Mucosa of rectum (tissue), 2 donors: ENCODE data around the gene HCRTR1.

Source experiments
- H3K27ac ChIP-seq, 2 donors: one replicate each; pipeline ENCODE4 v1.7.0; 2013; ENCODE audit warnings: inconsistent platforms in 2 of 2, low read depth in 2 of 2, low read length in 2 of 2
- H3K27me3 ChIP-seq, 2 donors: one replicate each; pipeline ENCODE4 v1.7.0; 2013; ENCODE audit warnings: low read length in 2 of 2; ENCODE audit not compliant: control insufficient read depth in 2 of 2, insufficient read depth in 2 of 2
- H3K36me3 ChIP-seq, 2 donors: one replicate each; pipeline ENCODE4 v1.7.0; 2013; ENCODE audit warnings: low read length in 2 of 2; ENCODE audit not compliant: control insufficient read depth in 2 of 2, insufficient read depth in 2 of 2
- H3K4me1 ChIP-seq, 2 donors: one replicate each; pipeline ENCODE4 v1.7.0; 2013; ENCODE audit warnings: low read length in 2 of 2, mild to moderate bottlenecking in 1 of 2; ENCODE audit not compliant: control insufficient read depth in 2 of 2, insufficient read depth in 2 of 2
- H3K4me3 ChIP-seq, 2 donors: one replicate each; pipeline ENCODE4 v1.7.0; 2013; ENCODE audit warnings: low read length in 2 of 2
- H3K9ac ChIP-seq, 2 donors: one replicate each; pipeline ENCODE4 v1.7.0; 2013; ENCODE audit warnings: low read length in 2 of 2, low read depth in 1 of 2, mild to moderate bottlenecking in 1 of 2
- H3K9me3 ChIP-seq, 2 donors: one replicate each; pipeline ENCODE4 v1.7.0; 2013; ENCODE audit warnings: low read length in 2 of 2; ENCODE audit not compliant: control insufficient read depth in 2 of 2
- donor health status: healthy.
- donor health status: Normal muscosa, but diverticular disease.

HCRTR1 gene

GRCh38 chr1:31648641-31649357, 31.3 kb downstream of the HCRTR1 start:
- Histone ChIP-seq H3K27me3 (no peaks in the 10 kb centered on the region), H3K36me3 (no peaks in the 10 kb centered on the region), H3K27ac (no peak overlapping the region), H3K9me3 (no peaks in the 10 kb centered on the region), H3K4me1 (peaks cover 8% of the 10 kb centered on the region in 2 donors), H3K4me3 (no peak overlapping the region), H3K9ac (no peak overlapping the region)

DNA sequence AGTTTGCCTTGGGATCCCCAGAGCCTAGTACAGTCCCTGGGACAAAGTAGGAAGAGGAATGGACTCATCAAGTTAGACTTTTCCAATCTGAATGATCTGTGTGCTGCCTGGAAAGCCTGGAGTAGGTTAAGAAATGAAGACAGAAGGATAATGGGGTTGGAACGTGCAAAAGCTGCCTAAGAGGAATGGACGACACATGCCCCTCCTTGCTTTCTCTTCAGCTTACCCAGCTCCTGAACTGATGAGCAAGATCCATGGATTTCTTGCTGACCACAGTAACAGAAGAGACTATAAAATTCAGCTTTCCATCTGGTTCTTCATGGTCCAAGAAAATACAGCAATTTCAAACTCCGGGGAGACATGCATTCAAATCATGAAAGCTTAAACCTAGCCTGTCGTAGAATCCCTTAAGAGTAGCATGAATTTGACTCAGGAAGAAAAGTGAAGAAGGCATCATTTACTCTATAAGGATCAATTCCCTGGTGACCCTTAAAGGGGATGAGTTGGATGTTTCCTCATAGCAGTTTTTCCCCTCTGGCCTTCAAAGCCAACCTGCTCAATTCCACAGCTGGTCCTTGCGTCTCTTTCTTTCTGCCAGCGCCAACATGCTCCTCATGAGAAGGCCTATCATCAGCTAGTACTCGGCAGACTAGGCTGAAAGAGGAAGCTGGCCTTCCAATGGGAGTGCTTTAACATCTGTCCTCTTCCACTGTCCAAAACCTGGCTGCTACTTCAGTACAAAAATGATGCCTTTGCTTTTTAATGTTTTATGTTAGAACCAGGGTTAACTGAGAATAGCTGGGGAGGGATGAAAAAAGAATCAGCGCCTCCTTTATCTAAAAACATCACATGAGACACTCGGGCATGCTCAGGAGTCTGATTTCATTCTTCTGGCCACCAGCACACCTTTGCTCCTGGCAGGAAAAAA, 32.9 kb downstream of the HCRTR1 start:
- Histone ChIP-seq H3K4me1 (peaks cover 1% of the 10 kb centered on the region in 2 donors), H3K9me3 (no peaks in the 10 kb centered on the region), H3K36me3 (no peaks in the 10 kb centered on the region), H3K4me3 (no peak overlapping the region), H3K27me3 (no peaks in the 10 kb centered on the region), H3K9ac (no peak overlapping the region), H3K27ac (no peak overlapping the region)

DNA sequence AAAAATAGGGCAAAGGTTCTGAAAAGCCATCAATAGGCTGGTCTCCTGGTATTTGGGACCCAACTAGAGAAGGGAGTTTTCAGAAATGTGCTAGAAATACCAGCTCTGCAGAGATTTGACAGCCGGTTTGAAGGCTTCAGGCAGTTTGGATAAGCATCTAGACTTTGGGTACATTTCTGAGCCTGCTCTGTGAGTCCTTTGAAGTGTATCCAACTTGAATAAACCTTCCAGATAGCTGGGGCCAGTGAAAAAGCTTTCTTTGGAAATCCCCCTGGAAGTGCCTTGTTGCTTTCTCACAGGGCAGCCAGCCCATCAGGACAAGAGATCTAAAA, 33.6 kb downstream of the HCRTR1 start:
- no peaks in the 10 kb centered on the region for H3K4me1 ChIP-seq
- H3K9ac ChIP-seq, result no peak overlapping the region
- no peak overlapping the region for H3K27ac ChIP-seq
- H3K27me3 ChIP-seq, result no peaks in the 10 kb centered on the region
- H3K9me3 ChIP-seq, result no peaks in the 10 kb centered on the region
- H3K4me3 ChIP-seq, result no peak overlapping the region
- no peaks in the 10 kb centered on the region for H3K36me3 ChIP-seq

GRCh38 chr1:31651766-31652165, 34.3 kb downstream of the HCRTR1 start:
- Histone ChIP-seq H3K27ac (no peak overlapping the region), H3K4me1 (no peaks in the 10 kb centered on the region), H3K9me3 (no peaks in the 10 kb centered on the region), H3K4me3 (no peak overlapping the region), H3K36me3 (no peaks in the 10 kb centered on the region), H3K27me3 (no peaks in the 10 kb centered on the region), H3K9ac (no peak overlapping the region)

DNA sequence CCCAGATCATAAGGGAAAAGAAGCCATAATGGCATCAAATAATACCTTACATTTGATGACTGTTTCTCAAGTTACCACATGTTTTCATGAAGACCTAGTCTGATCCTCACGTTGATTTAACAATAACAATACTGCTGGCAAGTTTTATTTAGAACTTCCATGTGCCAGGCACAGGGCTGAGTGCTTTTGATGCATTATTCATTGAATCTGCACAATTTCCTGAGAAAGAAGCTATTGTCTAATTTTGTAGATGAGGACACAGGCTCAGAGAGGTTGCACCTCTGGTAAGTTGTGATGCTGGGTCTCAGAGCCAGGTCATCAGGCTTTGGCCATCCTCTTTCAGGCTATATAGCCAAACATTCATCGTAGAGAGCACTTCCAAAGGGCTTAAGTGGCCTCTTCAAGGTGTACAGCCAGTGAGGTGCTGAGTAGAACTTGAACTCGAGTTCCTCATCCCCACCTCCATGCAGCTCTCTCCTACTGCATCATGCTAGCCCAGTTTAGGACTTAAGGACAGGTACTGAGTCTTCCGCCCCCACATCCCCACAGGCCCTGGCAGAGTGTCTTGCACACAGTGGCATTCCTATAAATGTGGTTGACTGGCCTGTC, 35.5 kb downstream of the HCRTR1 start:
- Histone ChIP-seq H3K9me3 (no peaks in the 10 kb centered on the region), H3K9ac (no peak overlapping the region), H3K27me3 (no peaks in the 10 kb centered on the region), H3K4me1 (no peaks in the 10 kb centered on the region), H3K4me3 (no peak overlapping the region), H3K27ac (no peak overlapping the region), H3K36me3 (no peaks in the 10 kb centered on the region)

DNA sequence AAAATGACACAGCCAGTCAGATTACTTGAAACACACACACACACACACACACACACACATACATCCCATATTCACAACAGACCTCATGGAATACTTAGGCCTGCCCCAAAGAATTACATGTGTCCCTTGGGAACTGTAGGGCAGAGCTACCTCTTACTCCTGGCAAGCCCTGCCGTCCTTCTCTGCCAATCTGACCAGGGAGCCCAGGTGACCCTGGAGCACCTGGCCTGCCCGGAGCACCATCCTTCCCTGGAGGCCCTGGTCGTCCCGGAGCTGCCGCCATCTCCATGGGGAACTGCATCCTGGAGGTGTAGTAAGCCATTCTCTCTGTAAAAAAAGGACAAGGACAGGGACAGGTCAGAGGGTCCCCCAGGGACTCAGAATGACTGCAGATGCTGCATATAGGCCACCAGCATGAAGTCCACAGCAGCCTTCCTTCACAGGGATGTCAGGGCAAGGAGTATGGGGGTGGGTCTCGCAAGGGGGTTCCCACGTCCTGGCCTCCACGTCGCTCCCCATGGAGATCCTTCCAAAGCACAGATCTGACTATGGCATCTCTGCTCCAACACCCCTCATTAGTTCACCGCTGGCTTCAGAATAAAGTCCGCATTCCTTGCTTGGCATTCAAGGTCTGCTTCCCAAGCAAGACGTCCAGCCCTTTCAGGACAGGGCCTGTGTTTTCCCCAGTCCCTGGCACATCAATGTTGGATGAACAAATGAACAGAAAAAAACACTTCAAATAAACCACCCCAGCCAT, 36.4 kb downstream of the HCRTR1 start:
- no peaks in the 10 kb centered on the region for H3K27me3 ChIP-seq
- no peaks in the 10 kb centered on the region for H3K36me3 ChIP-seq
- no peaks in the 10 kb centered on the region for H3K4me1 ChIP-seq
- no peaks in the 10 kb centered on the region for H3K9me3 ChIP-seq
- no peak overlapping the region for H3K9ac ChIP-seq
- H3K4me3 ChIP-seq, result no peak overlapping the region
- H3K27ac ChIP-seq, result no peak overlapping the region

DNA sequence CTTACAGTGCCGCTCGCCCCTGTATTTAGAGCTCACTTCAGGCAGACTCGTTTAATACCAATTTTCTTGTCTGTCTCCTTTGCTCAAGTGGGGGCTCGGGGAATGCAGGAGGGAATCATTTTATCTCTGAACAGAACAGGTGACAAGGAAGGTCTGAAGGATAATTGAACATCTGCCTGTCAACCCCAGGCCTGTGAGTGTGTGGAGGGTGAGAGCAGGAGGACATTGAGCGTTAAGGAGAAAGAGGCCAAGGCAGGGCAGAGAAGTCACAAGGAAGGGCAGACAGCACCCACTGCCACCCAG, 36.9 kb downstream of the HCRTR1 start:
- Histone ChIP-seq H3K9me3 (no peaks in the 10 kb centered on the region), H3K36me3 (no peaks in the 10 kb centered on the region), H3K4me1 (no peaks in the 10 kb centered on the region), H3K27me3 (no peaks in the 10 kb centered on the region), H3K9ac (no peak overlapping the region), H3K4me3 (no peak overlapping the region), H3K27ac (no peak overlapping the region)

GRCh38 chr1:31655104-31655503, 37.6 kb downstream of the HCRTR1 start:
- Histone ChIP-seq H3K27me3 (no peaks in the 10 kb centered on the region), H3K4me1 (no peaks in the 10 kb centered on the region), H3K36me3 (no peaks in the 10 kb centered on the region), H3K4me3 (no peak overlapping the region), H3K27ac (no peak overlapping the region), H3K9me3 (no peaks in the 10 kb centered on the region), H3K9ac (no peak overlapping the region)

- Histone ChIP-seq H3K4me3 (no peak overlapping the region), H3K27me3 (no peaks in the 10 kb centered on the region), H3K9ac (no peak overlapping the region), H3K9me3 (no peaks in the 10 kb centered on the region), H3K36me3 (no peaks in the 10 kb centered on the region), H3K27ac (no peak overlapping the region), H3K4me1 (no peaks in the 10 kb centered on the region)
These were observed 38.3 kb downstream of the HCRTR1 start for GRCh38 chr1:31655756-31656155.
